H1 (cell line): ENCODE results near the gene STAG2. TPM values are rescaled to one million over a fixed set of nuclear protein-coding genes. Genes with fewer than 3 reads are reported as not detected.

Experiments used
- CTCF ChIA-PET: fragments of 300-600 bp; sonication (Branson Sonifier 250); formaldehyde crosslinking; loops from one replicate; lab custom pipeline; 2021; ENCODE audit not compliant: partially characterized antibody; lab: Charles Lee
- POLR2A ChIA-PET: fragments of 300-600 bp; sonication (Branson Sonifier 250); formaldehyde crosslinking; loops from one replicate; lab custom pipeline; 2021; ENCODE audit warnings: inconsistent platforms; ENCODE audit not compliant: partially characterized antibody; lab: Charles Lee
- DNase-seq, 2 experiments: peaks; one replicate each; pipeline versions ENCODE4 v3.0.0 to v3.0.0-alpha.2; 2010 to 2022; ENCODE audit warnings: low spot score in 2 of 2, low read depth in 1 of 2, mixed read lengths in 1 of 2
- FAIRE-seq: peaks from 2 replicates; lab custom pipeline; 2011; peaks lifted over from hg19 to GRCh38; lab: Jason Lieb, UNC
- H2AFZ ChIP-seq: 2 replicates; pipeline ENCODE4 v1.8.1; 2012; ENCODE audit warnings: low read length, inconsistent platforms
- H2AK5ac ChIP-seq: 2 replicates; pipeline ENCODE4 v1.6.1; 2013; ENCODE audit warnings: low read depth, low read length
- H2BK120ac ChIP-seq: replicated peaks from 2 replicates; pipeline ENCODE3; 2013; ENCODE audit warnings: low read depth, low read length, inconsistent platforms
- H2BK12ac ChIP-seq: 2 replicates; pipeline ENCODE4 v1.6.1; 2013; ENCODE audit warnings: low read depth, low read length
- H2BK15ac ChIP-seq: 2 replicates; pipeline ENCODE4 v1.6.1; 2013; ENCODE audit warnings: low read length
- H2BK20ac ChIP-seq: 2 replicates; pipeline ENCODE4 v1.6.1; 2013; ENCODE audit warnings: low read length
- H2BK5ac ChIP-seq: 2 replicates; pipeline ENCODE4 v1.6.1; 2013; ENCODE audit warnings: low read depth, low read length
- H3K14ac ChIP-seq: 2 replicates; pipeline ENCODE4 v1.6.1; 2013; ENCODE audit warnings: inconsistent platforms; ENCODE audit not compliant: insufficient read length
- H3K18ac ChIP-seq: 2 replicates; pipeline ENCODE4 v1.6.1; 2013; ENCODE audit warnings: low read length; ENCODE audit errors: extremely low read depth
- H3K23ac ChIP-seq: 2 replicates; pipeline ENCODE4 v1.6.1; 2013; ENCODE audit warnings: inconsistent platforms; ENCODE audit not compliant: insufficient read length
- H3K23me2 ChIP-seq: 2 replicates; pipeline ENCODE4 v1.6.1; 2013; ENCODE audit warnings: low read depth, low read length
- H3K27ac ChIP-seq: 2 replicates; pipeline ENCODE4 v1.6.1; 2011; ENCODE audit warnings: low read depth, low read length, inconsistent platforms
- H3K27me3 ChIP-seq, 4 experiments: replicated peaks in 1 of 4; 1 replicate in 1 of 4; 2 replicates in 3 of 4; pipeline versions ENCODE4 v1.6.1 to v1.8.1; 2011 to 2013; ENCODE audit warnings: low read length in 3 of 4, mild to moderate bottlenecking in 3 of 4, inconsistent platforms in 2 of 4, mixed read lengths in 2 of 4, moderate library complexity in 1 of 4; ENCODE audit not compliant: control insufficient read depth in 3 of 4, insufficient read depth in 3 of 4; ENCODE audit errors: extremely low read depth in 1 of 4
- H3K36me3 ChIP-seq, 4 experiments: 2 replicates each; pipeline versions ENCODE4 v1.6.1 to v1.8.1; 2011 to 2013; ENCODE audit warnings: mild to moderate bottlenecking in 4 of 4, low read length in 3 of 4, moderate library complexity in 2 of 4, control low read depth in 1 of 4, inconsistent platforms in 1 of 4; ENCODE audit not compliant: insufficient read depth in 4 of 4, control insufficient read depth in 2 of 4
- H3K4ac ChIP-seq: replicated peaks from 2 replicates; pipeline ENCODE3; 2013; ENCODE audit warnings: low read length, low read depth, mixed read lengths, inconsistent platforms; ENCODE audit not compliant: insufficient read length
- H3K4me1 ChIP-seq, 4 experiments: replicated peaks in 1 of 4; 1 replicate in 1 of 4; 2 replicates in 3 of 4; pipeline versions ENCODE4 v1.6.1 to v1.8.1; 2011 to 2013; ENCODE audit warnings: low read length in 3 of 4, inconsistent platforms in 2 of 4, mixed read lengths in 1 of 4; ENCODE audit not compliant: insufficient read depth in 4 of 4, control insufficient read depth in 3 of 4
- H3K4me2 ChIP-seq, 2 experiments: 2 replicates each; pipeline versions ENCODE4 v1.6.1 to v1.8.1; 2011 to 2013; ENCODE audit warnings: low read depth in 2 of 2, low read length in 2 of 2, control low read depth in 1 of 2, inconsistent platforms in 1 of 2, mild to moderate bottlenecking in 1 of 2; ENCODE audit not compliant: insufficient read depth in 1 of 2
- H3K4me3 ChIP-seq, 4 experiments: fragments of 200-600, 300-600 bp in 1 of 4; sonication (generic), shearing (Covaris generic), sonication (Bioruptor Twin) in 1 of 4; 2 replicates each; pipeline versions ENCODE4 v1.5.1 to v1.8.1; 2011 to 2016; ENCODE audit warnings: low read length in 4 of 4, low read depth in 3 of 4, control low read depth in 2 of 4, inconsistent platforms in 2 of 4, mild to moderate bottlenecking in 2 of 4, mixed read lengths in 1 of 4, moderate library complexity in 1 of 4; ENCODE audit not compliant: insufficient read depth in 2 of 4; ENCODE audit errors: extremely low read depth in 1 of 4
- H3K56ac ChIP-seq: replicated peaks from 2 replicates; pipeline ENCODE3; 2013; ENCODE audit warnings: low read depth, mild to moderate bottlenecking, mixed read lengths, low read length, inconsistent platforms; ENCODE audit not compliant: insufficient read length
- H3K79me1 ChIP-seq: 2 replicates; pipeline ENCODE4 v1.6.1; 2013; ENCODE audit warnings: low read depth, low read length, control low read depth
- H3K79me2 ChIP-seq, 2 experiments: 2 replicates each; pipeline versions ENCODE4 v1.6.1 to v1.8.1; 2012 to 2013; ENCODE audit warnings: low read length in 2 of 2, mild to moderate bottlenecking in 2 of 2, inconsistent platforms in 1 of 2; ENCODE audit not compliant: insufficient read depth in 2 of 2, control insufficient read depth in 1 of 2
- H3K9ac ChIP-seq, 4 experiments: replicated peaks in 1 of 4; 1 replicate in 1 of 4; 2 replicates in 3 of 4; pipeline versions ENCODE4 v1.6.1 to v1.8.1; 2011 to 2013; ENCODE audit warnings: low read depth in 3 of 4, low read length in 3 of 4, control low read depth in 2 of 4, mild to moderate bottlenecking in 2 of 4, moderate library complexity in 2 of 4, inconsistent platforms in 1 of 4; ENCODE audit errors: extremely low read depth in 1 of 4
- H3K9me3 ChIP-seq, 2 experiments: 2 replicates each; pipeline versions ENCODE4 v1.6.1 to v1.8.1; 2012 to 2013; ENCODE audit warnings: mild to moderate bottlenecking in 2 of 2, moderate library complexity in 2 of 2, control low read depth in 1 of 2, inconsistent platforms in 1 of 2, low read depth in 1 of 2, low read length in 1 of 2, mixed read lengths in 1 of 2; ENCODE audit not compliant: insufficient read depth in 2 of 2
- H4K20me1 ChIP-seq, 2 experiments: replicated peaks in 1 of 2; 2 replicates each; pipeline versions ENCODE3 to v1.8.1; 2011 to 2013; ENCODE audit warnings: inconsistent platforms in 2 of 2, low read length in 2 of 2, mild to moderate bottlenecking in 1 of 2; ENCODE audit not compliant: insufficient read depth in 2 of 2, control insufficient read depth in 1 of 2
- H4K5ac ChIP-seq: 2 replicates; pipeline ENCODE4 v1.6.1; 2013; ENCODE audit warnings: low read length, low read depth, mixed read lengths, inconsistent platforms; ENCODE audit not compliant: insufficient read length
- H4K8ac ChIP-seq: 2 replicates; pipeline ENCODE4 v1.8.0; 2013; ENCODE audit warnings: mild to moderate bottlenecking, moderate library complexity, low read length, inconsistent platforms; ENCODE audit not compliant: insufficient read depth; ENCODE audit errors: extremely low read depth
- H4K91ac ChIP-seq: replicated peaks from 2 replicates; pipeline ENCODE3; 2013; ENCODE audit warnings: low read length, mixed read lengths, inconsistent platforms; ENCODE audit not compliant: insufficient read length
- EP300 ChIP-seq, 2 experiments: IDR thresholded peaks; 1 replicate in 1 of 2; 2 replicates in 1 of 2; pipeline ENCODE4 v1.6.1; 2011 to 2012; ENCODE audit warnings: low read depth in 2 of 2, low read length in 2 of 2, mild to moderate bottlenecking in 2 of 2, borderline replicate concordance in 1 of 2, inconsistent platforms in 1 of 2, moderate library complexity in 1 of 2
- EZH2 ChIP-seq: fragments of 200-600 bp; sonication (generic); IDR thresholded peaks from 2 replicates; pipeline ENCODE4 v1.7.1; 2012; ENCODE audit warnings: low read depth, mild to moderate bottlenecking, moderate library complexity, low read length, inconsistent platforms; ENCODE audit not compliant: severe bottlenecking
- HDAC2 ChIP-seq, 2 experiments: fragments of 300-600 bp in 1 of 2; sonication (generic) in 1 of 2; IDR thresholded peaks; 2 replicates each; pipeline ENCODE4 v1.6.1; 2011 to 2012; ENCODE audit warnings: low read depth in 2 of 2, low read length in 2 of 2, mild to moderate bottlenecking in 2 of 2, moderate library complexity in 2 of 2, borderline replicate concordance in 1 of 2, inconsistent platforms in 1 of 2
- PHF8 ChIP-seq: fragments of 200-600 bp; sonication (generic); conservative IDR thresholded peaks from 2 replicates; pipeline ENCODE4 v1.7.1; 2012; ENCODE audit warnings: low read depth, mild to moderate bottlenecking, inconsistent platforms, low read length, moderate library complexity
- SIX5 ChIP-seq: IDR thresholded peaks from 2 replicates; pipeline ENCODE4 v1.6.1; 2011; ENCODE audit warnings: mild to moderate bottlenecking, low read depth, low read length
- TAF7 ChIP-seq: optimal IDR thresholded peaks from 2 replicates; pipeline ENCODE3; 2011; ENCODE audit warnings: low read depth, mild to moderate bottlenecking, inconsistent platforms, low read length, moderate library complexity, borderline replicate concordance
- ZNF274 ChIP-seq: IDR thresholded peaks from 2 replicates; pipeline ENCODE4 v1.7.0; 2012; ENCODE audit warnings: low read length, borderline replicate concordance; ENCODE audit errors: extremely low read depth
- WGBS, 2 experiments: shearing (Covaris generic) in 1 of 2; methylation state at CpG; one replicate each; pipeline versions ENCODE4 v1.1.6 to v1.1.7; 2013 to 2015; ENCODE audit warnings: low lambda C conversion rate in 2 of 2, mixed read lengths in 2 of 2, inconsistent platforms in 1 of 2, low coverage in 1 of 2, missing lambda C conversion rate in 1 of 2; ENCODE audit not compliant: insufficient replicate concordance in 2 of 2, insufficient coverage in 1 of 2, insufficient read length in 1 of 2; ENCODE audit errors: extremely low coverage in 1 of 2, missing lambda C conversion rate in 1 of 2; 5-methylcytosine and 5-hydroxymethylcytosine counted together
- polyA plus RNA-seq, 7 experiments: library from polyadenylated mRNA; depleted of rRNA in 3 of 7; stranded (reverse) in 5 of 7; unstranded in 2 of 7; fragments of >200 nt in 5 of 7; fragments of 200-250 nt in 2 of 7; gene quantifications; 1 replicate in 5 of 7; 2 replicates in 1 of 7; 4 replicates in 1 of 7; pipeline versions ENCODE4 v1.2.1 to v1.2.3, GENCODE V29; 2011 to 2013; ENCODE audit warnings: missing spikeins in 2 of 7, mixed read lengths in 2 of 7
- total RNA-seq: library from RNA; stranded (reverse); fragmentation: NEBNext Ultra II Directional; extraction: Animal tissue kit (Norgen Biotek cat#: 25700); gene quantifications from 2 replicates; pipeline ENCODE4 v1.2.1, GENCODE V29; 2021
- TF ChIP-seq, protein P1 (sequence below): IDR thresholded peaks from 2 replicates; pipeline ENCODE4 v1.6.1; 2012; ENCODE audit warnings: inconsistent platforms
- TF ChIP-seq, protein P2 (sequence below): IDR thresholded peaks from 2 replicates; pipeline ENCODE4 v1.6.1; 2012; ENCODE audit warnings: inconsistent platforms

Gene STAG2
- total and polyA plus RNA-seq, 2 of the 8 experiments (the other 6 are each of a cell fraction or from before 2014, with no cell fraction given) = 20.3 to 94.9 TPM

DNA sequence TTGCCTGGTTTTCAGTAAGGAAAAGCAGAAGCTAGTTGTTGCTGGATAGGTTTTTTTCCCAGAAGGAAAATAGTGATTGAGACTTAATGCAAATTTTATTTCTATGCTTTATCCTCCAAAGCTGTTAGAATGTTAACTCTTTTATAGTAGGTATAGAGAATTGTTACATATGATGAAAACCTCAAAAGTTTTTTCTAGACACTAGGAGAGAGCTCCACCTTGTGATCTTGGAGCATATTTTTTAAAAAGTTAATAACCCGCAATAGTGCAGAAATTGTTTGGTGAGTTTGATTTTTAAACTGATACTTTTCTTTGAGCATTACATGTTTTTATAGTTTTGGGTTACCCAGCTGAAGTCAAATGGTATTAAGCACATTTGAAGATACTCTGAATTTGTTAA lies 56.5 kb downstream of the STAG2 start:
- TF ChIP-seq PHF8 (no peak), EZH2 (no peak), ZNF274 (no peak), EP300 (IDR thresholded peaks at IDR 0.05; ENCODE audit: borderline replicate concordance in 1 of 2, low read depth in 2 of 2, low read length in 2 of 2) (no peak), TAF7 (no peak), SIX5 (no peak), HDAC2 (IDR thresholded peaks at IDR 0.05; ENCODE audit: borderline replicate concordance in 1 of 2, low read depth in 2 of 2, low read length in 2 of 2) (no peak)
- TF ChIP-seq, protein P1, sequence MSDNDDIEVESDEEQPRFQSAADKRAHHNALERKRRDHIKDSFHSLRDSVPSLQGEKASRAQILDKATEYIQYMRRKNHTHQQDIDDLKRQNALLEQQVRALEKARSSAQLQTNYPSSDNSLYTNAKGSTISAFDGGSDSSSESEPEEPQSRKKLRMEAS = no peak
- TF ChIP-seq, protein P2, sequence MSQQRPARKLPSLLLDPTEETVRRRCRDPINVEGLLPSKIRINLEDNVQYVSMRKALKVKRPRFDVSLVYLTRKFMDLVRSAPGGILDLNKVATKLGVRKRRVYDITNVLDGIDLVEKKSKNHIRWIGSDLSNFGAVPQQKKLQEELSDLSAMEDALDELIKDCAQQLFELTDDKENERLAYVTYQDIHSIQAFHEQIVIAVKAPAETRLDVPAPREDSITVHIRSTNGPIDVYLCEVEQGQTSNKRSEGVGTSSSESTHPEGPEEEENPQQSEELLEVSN = no peak
- Histone ChIP-seq H3K14ac (no peak overlapping the region), H3K79me2 (peaks cover 4 to 91% of the 10 kb centered on the region in 2 experiments; a peak in 3 of 4 replicates), H3K23me2 (no peaks in the 10 kb centered on the region), H3K27ac (no peak overlapping the region), H3K9me3 (no peaks in the 10 kb centered on the region), H3K9ac (no peak overlapping the region), H2BK12ac (no peak overlapping the region), H3K4me1 (no peaks in the 10 kb centered on the region), H4K5ac (no peak overlapping the region), H3K27me3 (no peaks in the 10 kb centered on the region), H3K4me2 (no peak overlapping the region), H3K36me3 (peaks cover 0 to 3% (median 0%) of the 10 kb centered on the region in 4 experiments; a peak in 1 of 8 replicates), H4K91ac (no peak overlapping the region), H2AK5ac (no peak overlapping the region), H2BK20ac (no peak overlapping the region), H2BK5ac (no peak overlapping the region), H4K20me1 (peaks cover 7 to 8% of the 10 kb centered on the region in 2 experiments), H4K8ac (no peak overlapping the region), H3K23ac (no peak overlapping the region), H3K4me3 (no peak overlapping the region), H2BK120ac (no peak overlapping the region), H3K56ac (no peak overlapping the region), H3K79me1 (no peaks in the 10 kb centered on the region), H2BK15ac (no peak overlapping the region), H3K4ac (no peak overlapping the region), H3K18ac (no peak overlapping the region), H2AFZ (no peak overlapping the region)
- 100% methylated on average over 1 of the region's 1 CpG; no CpG with 5 or more reads in 1 of the 2 experiments for WGBS, 2 experiments
- ChIA-PET POLR2A (no interaction called here), CTCF (interaction anchor here (0.6 to 1.7 kb wide), 2 partner anchors 185 to 198 kb away, joined by 4 to 7 read pairs; no protein-coding TSS in a partner anchor)
- FAIRE-seq = no peak
- no peak for DNase-seq
